Thyroid gland (tissue), 4 donors: Measurements from ENCODE around the gene NOS1AP. TPM values are rescaled to one million over a fixed set of nuclear protein-coding genes. Genes with fewer than 3 reads are reported as not detected.
A peak's percentile ranks its signal among the peaks of the same experiment; 100 is the strongest.

Source experiments
- DNase-seq, 2 donors: peaks; one replicate each; pipeline ENCODE4 v3.0.0-alpha.2; 2019
- H3K27ac ChIP-seq, 3 donors: fragments of 200-600 bp; sonication (generic); 1 replicate in 2 of 3; 2 replicates in 1 of 3; pipeline ENCODE4 v1.5.1; 2016 to 2019; ENCODE audit warnings: mild to moderate bottlenecking in 1 of 3, moderate library complexity in 1 of 3
- H3K27me3 ChIP-seq: fragments of 200-600 bp; sonication (generic); one replicate; pipeline ENCODE4 v1.5.1; 2019
- H3K36me3 ChIP-seq, 2 donors: fragments of 200-600 bp; sonication (generic); one replicate each; pipeline ENCODE4 v1.5.1; 2016 to 2019
- H3K4me1 ChIP-seq, 2 donors: fragments of 200-600 bp; sonication (generic); one replicate each; pipeline ENCODE4 v1.5.1; 2017 to 2019
- H3K4me3 ChIP-seq, 3 donors: fragments of 200-600 bp; sonication (generic); replicated peaks in 1 of 3; 1 replicate in 2 of 3; 2 replicates in 1 of 3; pipeline ENCODE4 v1.5.1; 2016; ENCODE audit warnings: mild to moderate bottlenecking in 1 of 3
- H3K9me3 ChIP-seq: fragments of 200-600 bp; sonication (generic); one replicate; pipeline ENCODE4 v1.5.1; 2017
- CTCF ChIP-seq, 6 experiments: fragments of 200-600 bp in 3 of 6; fragments of 450-650 bp in 3 of 6; sonication (generic) in 3 of 6; IDR thresholded peaks; one replicate each; pipeline ENCODE4 v1.5.1; 2016 to 2019; ENCODE audit warnings: antibody characterized with exemption in 6 of 6, mild to moderate bottlenecking in 2 of 6, inconsistent platforms in 1 of 6, moderate library complexity in 1 of 6
- POLR2A ChIP-seq, 2 donors: fragments of 450-650 bp; IDR thresholded peaks; one replicate each; pipeline ENCODE4 v1.6.1; 2017; ENCODE audit warnings: antibody characterized with exemption in 2 of 2, mild to moderate bottlenecking in 2 of 2, moderate library complexity in 1 of 2
- WGBS, 2 donors: methylation state at CpG; one replicate each; pipeline ENCODE4 v1.1.5; 2017; 5-methylcytosine and 5-hydroxymethylcytosine counted together
- intact Hi-C: fragments of 100-400 bp; cut with DNase I; formaldehyde crosslinking; loops from one replicate; pipeline ENCODE4 v1.15.1; 2023
- total RNA-seq, 4 donors: library from RNA; depleted of rRNA; stranded (reverse); fragments of >200 nt; gene quantifications; one replicate each; pipeline ENCODE4 v1.2.3, GENCODE V29; 2016

NOS1AP gene
- total RNA-seq, 4 donors from 2014 or later = 0.40 to 2.2 (median 0.54) TPM

- H3K4me1 ChIP-seq = peaks cover 7% of the 10 kb centered on the region in 2 donors
- H3K27ac ChIP-seq = no peak overlapping the region
- DNase-seq = no peak
- WGBS, 2 donors = 77 to 80% methylated on average over 6 of the region's 6 CpGs
- no peaks in the 10 kb centered on the region for H3K27me3 ChIP-seq
- intact Hi-C loops = no loop called here
- H3K4me3 ChIP-seq = no peak overlapping the region
- no peaks in the 10 kb centered on the region for H3K36me3 ChIP-seq
- H3K9me3 ChIP-seq = no peaks in the 10 kb centered on the region
- TF ChIP-seq CTCF (IDR thresholded peaks at IDR 0.05) (no peak), POLR2A (IDR thresholded peaks at IDR 0.05) (no peak)
Observed at GRCh38 chr1:162210196-162210595, 140.7 kb downstream of the NOS1AP start.

DNA sequence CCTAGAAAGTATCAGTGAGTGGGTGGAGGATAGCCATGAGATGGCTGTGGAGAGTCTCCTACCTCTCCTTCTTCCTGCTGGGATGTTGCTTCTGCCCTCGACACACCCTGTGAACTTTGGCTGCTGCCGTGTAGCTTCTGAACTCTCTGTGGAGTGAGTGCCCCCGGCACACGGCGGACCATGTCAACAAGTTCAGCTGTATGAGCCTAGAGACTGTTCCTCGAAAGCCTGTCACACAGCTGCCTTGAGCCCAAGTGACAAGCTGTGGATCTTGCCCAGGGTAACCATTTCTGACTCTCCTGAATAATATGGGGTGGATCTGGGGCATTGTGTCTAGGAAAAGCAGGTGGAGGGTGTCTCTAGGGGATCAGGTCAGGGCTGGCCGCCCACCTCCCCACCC, 143.2 kb downstream of the NOS1AP start:
- peaks cover 7% of the 10 kb centered on the region in 2 donors for H3K4me1 ChIP-seq
- TF ChIP-seq POLR2A (IDR thresholded peaks at IDR 0.05) = no peak
- no peak for TF ChIP-seq CTCF (IDR thresholded peaks at IDR 0.05)
- intact Hi-C loops = no loop called here
- no peaks in the 10 kb centered on the region for H3K27me3 ChIP-seq
- no peak overlapping the region for H3K4me3 ChIP-seq
- peak in 1 of 2 donors; percentile 12 for DNase-seq
- WGBS, 2 donors = 54 to 67% methylated on average over 6 to 7 of the region's 7 CpGs
- H3K27ac ChIP-seq = peak overlapping the region in 1 of 3 donors; percentile 28
- H3K9me3 ChIP-seq = no peaks in the 10 kb centered on the region
- H3K36me3 ChIP-seq = no peaks in the 10 kb centered on the region

DNA sequence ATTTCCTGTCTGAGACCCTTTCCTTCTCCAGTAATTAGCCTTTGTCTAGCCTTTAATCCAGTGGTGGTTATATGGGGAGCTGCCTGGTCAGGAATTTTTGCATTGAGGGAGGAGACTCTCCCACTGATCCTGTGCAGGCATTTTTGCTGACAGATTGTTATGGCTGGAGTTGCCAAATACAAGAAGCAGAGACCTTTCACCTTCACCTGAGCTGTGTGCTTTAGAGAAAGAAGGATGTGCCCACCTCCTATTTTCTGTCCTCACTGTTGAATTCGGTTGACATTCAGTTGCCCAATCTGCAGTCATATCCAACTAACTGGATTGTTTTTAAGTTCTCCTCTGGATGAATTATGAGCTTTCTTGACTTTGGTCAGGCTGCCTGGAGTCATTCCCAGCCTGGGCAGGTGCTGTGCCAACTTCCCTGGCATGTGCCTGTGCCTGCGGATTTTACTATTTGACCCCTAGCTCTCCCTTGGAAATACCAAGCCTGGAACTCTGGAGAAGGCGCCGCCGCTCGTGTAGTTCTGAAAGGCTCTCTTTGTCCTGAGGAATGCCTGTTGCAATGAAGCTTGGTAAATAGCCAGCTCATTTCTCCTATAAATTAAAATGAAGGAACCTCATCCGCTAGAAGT, 143.9 kb downstream of the NOS1AP start:
- Histone ChIP-seq H3K36me3 (no peaks in the 10 kb centered on the region), H3K27ac (peak overlapping the region in 1 of 3 donors; percentile 28), H3K4me3 (no peak overlapping the region), H3K27me3 (no peaks in the 10 kb centered on the region), H3K4me1 (peaks cover 7 to 10% of the 10 kb centered on the region in 2 donors), H3K9me3 (no peaks in the 10 kb centered on the region)
- 33 to 34% methylated on average over 7 of the region's 7 CpGs for WGBS, 2 donors
- TF ChIP-seq POLR2A (IDR thresholded peaks at IDR 0.05) = no peak
- TF ChIP-seq CTCF (IDR thresholded peaks at IDR 0.05) = no peak
- intact Hi-C loops = no loop called here
- peak; percentile 54 to 69 for DNase-seq

GRCh38 chr1:162214202-162214601, 144.7 kb downstream of the NOS1AP start:
- Histone ChIP-seq H3K4me3 (no peak overlapping the region), H3K36me3 (no peaks in the 10 kb centered on the region), H3K4me1 (peaks cover 13 to 18% of the 10 kb centered on the region in 2 donors), H3K27me3 (no peaks in the 10 kb centered on the region), H3K9me3 (no peaks in the 10 kb centered on the region), H3K27ac (no peak overlapping the region)
- TF ChIP-seq POLR2A (IDR thresholded peaks at IDR 0.05) = no peak
- no peak for TF ChIP-seq CTCF (IDR thresholded peaks at IDR 0.05)
- WGBS, 2 donors = 89 to 91% methylated on average over 6 of the region's 6 CpGs
- intact Hi-C loops = no loop called here
- no peak for DNase-seq

DNA sequence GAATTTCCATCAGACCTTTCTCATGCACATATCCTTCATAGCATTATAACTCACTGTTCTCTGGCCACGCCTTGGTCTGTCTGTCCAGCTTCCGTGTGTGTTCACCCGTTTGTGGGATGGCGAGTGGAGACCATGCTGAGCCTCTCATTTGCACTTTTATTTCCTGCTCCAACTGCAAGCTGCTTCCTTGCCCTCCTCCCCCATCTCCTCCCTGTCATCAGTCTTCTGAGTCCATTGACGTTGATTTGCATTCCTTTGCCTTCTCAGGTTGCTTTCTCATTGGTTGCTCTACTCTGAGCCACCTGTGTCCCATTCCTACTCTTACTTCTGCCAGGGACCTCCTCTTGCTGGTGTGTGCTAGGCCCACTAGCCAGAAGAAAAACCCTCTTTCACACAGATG, 146.4 kb downstream of the NOS1AP start:
- Histone ChIP-seq H3K9me3 (no peaks in the 10 kb centered on the region), H3K27ac (no peak overlapping the region), H3K36me3 (no peaks in the 10 kb centered on the region), H3K4me3 (no peak overlapping the region), H3K27me3 (no peaks in the 10 kb centered on the region), H3K4me1 (peaks cover 16 to 21% of the 10 kb centered on the region in 2 donors)
- no peak for TF ChIP-seq CTCF (IDR thresholded peaks at IDR 0.05)
- TF ChIP-seq POLR2A (IDR thresholded peaks at IDR 0.05) = no peak
- intact Hi-C loops = no loop called here
- no peak for DNase-seq
- WGBS, 2 donors = 64 to 65% methylated on average over 5 of the region's 5 CpGs
